GM18520 (cell line): ENCODE measurements around the gene TSPYL1.
A peak's percentile ranks its signal among the peaks of the same experiment; 100 is the strongest.
"Not testable (repeated sequence)": the region's sequence is repeated elsewhere in the genome, so short reads cannot be mapped to it uniquely, and the experiment has no call there.

Experiments
- ATAC-seq: cut with Tn5 transposase; IDR thresholded peaks from one replicate; pipeline ENCODE4 v1.9.1; 2021; ENCODE audit not compliant: unreplicated experiment

TSPYL1 gene

DNA sequence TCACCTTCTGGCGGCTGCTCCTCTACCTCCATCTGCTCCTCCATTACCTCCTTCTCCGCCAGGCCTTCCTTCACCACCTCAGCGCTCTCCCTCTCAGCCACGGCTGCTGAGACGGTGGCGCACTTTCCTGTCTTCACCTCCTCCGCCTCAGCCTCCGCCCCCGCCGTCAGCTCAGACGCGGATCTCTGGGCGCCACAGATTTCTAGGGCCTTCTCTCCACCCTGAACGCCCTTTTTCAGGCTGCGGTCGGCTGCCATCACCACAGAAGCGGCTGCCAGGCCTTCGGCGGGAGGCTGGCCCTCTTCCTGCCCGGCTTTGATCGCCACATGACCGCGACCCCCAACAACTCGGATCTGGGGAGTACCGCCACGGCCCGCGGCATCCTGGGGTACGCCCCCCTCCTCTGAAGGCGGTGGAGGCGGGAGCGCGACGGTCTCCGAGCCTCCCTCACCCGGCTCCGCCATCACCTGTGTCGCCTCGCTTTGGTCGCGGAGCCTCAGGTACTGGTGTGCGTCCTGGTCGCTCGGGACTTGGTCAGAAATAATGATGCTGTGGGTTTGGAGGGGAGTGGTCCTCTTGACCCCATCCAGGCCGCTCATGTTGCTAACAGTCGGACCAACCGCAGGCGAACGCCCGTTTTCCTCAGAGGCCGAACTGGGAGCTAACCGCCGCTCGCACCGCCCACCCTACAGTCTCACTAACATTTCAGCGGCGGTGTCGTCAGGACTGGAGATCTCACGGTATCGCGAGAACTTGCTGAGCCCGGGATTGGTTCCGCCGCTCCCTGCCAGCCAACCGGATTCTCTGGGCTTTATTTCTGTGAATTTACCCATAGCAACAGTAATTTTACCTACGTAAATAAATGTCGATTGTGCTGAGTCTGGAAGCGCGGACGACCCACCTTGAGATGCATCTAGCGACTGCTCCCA lies at the start of gene TSPYL1:
TSPYL1 (minus strand) TSS at position 699 of the 929 bp plus-strand sequence; CDS start at position 599, 100 bp downstream.
- ATAC-seq: peak; percentile 85

GRCh38 chr6:116329156-116329555 lies 49.4 kb upstream of the TSPYL1 start:
- no peak for ATAC-seq

GRCh38 chr6:116328528-116328903 lies 48.8 kb upstream of the TSPYL1 start:
- no peak for ATAC-seq

GRCh38 chr6:116327803-116328527 lies 48.2 kb upstream of the TSPYL1 start:
- ATAC-seq: no peak

GRCh38 chr6:116326996-116327395 lies 47.3 kb upstream of the TSPYL1 start:
- no peak for ATAC-seq

DNA sequence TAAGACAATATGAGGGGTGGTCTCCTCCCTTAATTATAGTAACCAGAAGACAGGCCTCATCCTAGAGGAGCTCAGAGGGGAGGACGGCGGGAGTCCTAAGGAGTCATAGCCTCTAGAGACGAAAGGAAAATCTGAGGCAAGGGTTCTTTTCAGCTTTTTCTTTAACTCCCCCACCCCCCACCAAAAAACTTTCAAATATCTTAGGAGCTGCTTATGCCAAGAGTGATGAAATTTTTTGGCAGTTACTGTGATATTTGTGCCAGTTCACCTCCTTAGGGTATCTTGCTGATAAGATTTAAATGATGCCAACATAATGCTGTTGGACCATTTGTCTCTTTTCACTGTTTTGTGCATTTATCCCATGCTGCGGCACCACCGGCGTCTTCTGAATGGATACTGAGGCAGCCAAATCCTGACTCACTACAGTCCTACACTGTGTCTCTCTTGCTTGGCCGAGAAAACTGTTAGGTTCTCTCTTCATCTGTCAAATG lies 46.5 kb upstream of the TSPYL1 start:
- ATAC-seq: no peak

- ATAC-seq: not testable (repeated sequence)
These were observed 46.0 kb upstream of the TSPYL1 start for GRCh38 chr6:116325634-116326132.

- ATAC-seq: no peak
These were observed 44.1 kb upstream of the TSPYL1 start for GRCh38 chr6:116323863-116324262.

DNA sequence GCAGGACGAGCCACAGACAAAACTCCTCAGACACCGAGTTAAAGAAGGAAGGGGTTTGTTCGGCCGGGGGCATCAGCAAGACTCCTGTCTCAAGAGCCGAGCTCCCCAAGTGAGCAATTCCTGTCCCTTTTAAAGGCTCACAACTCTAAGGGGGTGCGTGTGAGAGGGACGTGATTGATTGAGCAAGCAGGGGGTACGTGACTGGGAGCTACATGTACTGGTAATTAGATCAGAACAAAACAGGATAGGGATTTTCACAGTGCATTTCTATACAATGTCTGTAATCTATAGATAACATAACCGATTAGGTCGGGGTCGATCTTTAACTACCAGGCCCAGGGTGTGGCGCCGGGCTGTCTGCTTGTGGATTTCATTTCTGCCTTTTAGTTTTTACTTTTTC lies 42.2 kb upstream of the TSPYL1 start:
- not testable (repeated sequence) for ATAC-seq

DNA sequence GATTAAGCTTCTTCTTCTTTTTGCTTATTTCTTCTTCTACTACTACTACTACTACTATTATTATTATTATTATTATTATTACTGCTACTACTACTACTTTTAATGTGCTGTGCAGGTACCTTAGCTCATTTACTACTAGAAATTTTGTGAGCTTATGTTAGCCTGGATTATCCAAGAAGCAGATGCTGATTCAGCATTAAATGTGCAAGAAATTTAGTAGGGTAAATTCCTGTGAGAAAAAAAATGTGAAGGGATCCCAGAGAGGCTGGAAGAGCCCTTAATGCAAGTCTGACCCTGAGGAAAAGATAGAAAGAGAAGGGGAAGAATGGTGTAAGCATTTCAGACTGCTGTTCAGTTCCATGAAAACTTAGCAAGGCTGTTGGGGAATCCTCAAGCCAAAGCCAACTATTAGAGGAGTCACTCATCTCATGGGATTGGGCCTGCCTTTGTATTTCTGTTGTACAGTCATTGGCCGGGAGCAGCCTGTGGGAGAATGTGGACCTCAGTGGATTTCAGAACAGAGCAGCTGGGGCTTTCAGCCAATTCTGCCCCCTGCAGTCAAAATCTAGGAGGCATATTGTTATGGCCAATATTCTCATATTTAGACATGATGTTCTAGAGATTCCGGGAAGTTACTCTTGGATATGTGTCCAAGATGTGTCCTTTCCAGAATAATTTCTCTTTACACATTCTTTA lies 37.2 kb upstream of the TSPYL1 start:
- no peak for ATAC-seq

GRCh38 chr6:116314878-116315277 lies 35.1 kb upstream of the TSPYL1 start:
- ATAC-seq: no peak

GRCh38 chr6:116314218-116314617 lies 34.5 kb upstream of the TSPYL1 start:
- ATAC-seq: no peak

GRCh38 chr6:116313101-116313776 lies 33.5 kb upstream of the TSPYL1 start:
- ATAC-seq: no peak

- no peak for ATAC-seq
These were observed 29.9 kb upstream of the TSPYL1 start for GRCh38 chr6:116309657-116310056.

GRCh38 chr6:116309001-116309400 lies 29.3 kb upstream of the TSPYL1 start:
- no peak for ATAC-seq

DNA sequence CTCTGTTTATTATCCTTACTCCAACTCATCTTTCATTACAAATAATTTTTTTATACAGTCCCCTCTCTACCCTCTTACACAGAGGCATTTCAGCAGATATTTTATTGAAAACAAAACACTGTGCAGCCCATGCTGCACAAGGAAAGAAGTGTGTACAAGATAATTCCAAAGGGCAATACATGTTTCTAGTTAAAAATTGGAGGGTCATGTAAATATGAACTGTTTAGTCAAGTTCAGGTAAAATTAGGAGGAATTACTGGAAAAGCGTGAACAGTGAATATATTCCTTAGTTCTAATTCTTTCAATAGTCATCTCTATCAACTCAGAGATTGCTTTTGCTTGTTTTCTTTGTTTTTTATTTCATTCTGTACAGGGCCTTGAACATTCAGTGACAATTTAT lies 27.9 kb upstream of the TSPYL1 start:
- no peak for ATAC-seq

- ATAC-seq: no peak
These were observed 27.3 kb upstream of the TSPYL1 start for GRCh38 chr6:116307001-116307400.

- no peak for ATAC-seq
These were observed 24.9 kb upstream of the TSPYL1 start for GRCh38 chr6:116304538-116305097.

DNA sequence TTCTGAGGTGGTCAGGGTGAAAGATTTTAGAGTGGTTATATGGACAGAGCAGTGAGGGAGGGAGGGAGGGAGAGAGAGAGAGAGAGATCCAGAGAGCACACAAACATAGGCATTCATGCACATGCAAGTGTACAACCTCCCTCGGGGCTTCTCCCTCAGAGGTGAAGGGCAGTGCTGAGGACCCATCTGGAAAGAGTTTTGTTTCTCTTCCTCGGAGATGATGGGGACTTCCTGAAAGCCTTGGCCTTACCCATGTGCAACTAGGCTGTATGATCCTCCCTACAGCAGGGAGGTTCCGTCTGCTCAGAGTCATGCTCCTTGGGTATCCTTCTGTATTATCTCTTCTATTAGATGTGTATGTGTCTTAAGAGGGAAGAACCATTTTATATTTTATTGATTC lies 21.4 kb upstream of the TSPYL1 start:
- ATAC-seq: no peak

DNA sequence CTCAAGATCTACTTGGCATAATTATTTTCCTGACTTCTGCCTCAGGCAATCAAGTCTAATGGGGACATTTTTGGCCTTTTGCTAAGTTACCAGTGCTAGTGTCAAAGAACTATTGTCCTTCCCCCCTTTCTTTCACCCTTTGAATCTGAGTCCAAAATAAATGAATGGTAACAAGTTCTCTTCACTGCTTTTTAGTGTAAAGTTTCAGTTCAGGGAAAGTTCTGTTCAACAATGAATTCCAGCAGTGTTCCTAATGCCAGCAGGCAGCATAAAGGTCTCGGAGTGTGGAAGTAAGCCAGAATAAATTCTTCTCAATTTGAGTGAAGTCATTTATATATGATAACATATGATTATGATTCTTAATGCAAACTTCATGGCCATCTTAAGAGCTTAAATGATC lies 20.8 kb upstream of the TSPYL1 start:
- no peak for ATAC-seq
